ENCODE results near the gene TIAM2.

DNA sequence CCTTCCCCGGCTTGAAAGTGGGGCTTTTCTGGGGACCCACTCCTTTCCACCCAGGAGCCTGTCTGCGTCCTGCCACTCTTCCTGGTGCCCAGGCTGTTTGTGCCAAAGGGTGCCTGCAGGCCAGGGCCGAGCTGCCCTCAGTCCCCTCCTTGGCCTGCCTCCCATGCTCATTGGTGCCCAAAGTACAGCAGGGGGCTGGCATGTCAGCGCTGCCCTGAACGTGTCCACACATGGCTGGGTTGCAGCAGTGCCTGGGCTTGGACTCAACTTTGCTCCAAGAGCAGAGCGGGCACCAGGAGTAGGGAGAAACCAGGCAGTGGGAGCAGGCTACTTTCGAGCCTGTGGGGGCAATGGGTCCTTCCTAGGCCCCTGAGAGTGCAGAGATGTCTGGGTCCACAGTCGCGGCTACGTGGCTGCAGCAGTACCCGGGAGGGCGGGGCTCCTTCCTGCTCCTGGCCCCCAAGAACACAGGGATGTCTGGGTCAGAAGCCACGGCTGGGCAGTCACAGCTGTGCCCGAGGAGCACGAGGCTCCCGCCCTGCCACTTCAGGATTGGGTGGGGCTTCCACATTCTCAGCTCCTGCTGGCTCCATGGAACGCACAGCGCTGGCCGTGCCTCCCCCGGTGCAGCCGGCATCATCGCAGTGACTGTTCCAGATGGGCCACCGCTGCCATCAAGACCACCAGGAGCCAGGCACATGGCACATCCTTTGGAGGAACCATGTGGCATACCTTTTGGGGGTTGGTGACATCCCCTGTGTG, 218.7 kb downstream of the TIAM2 start:
- TF ChIP-seq, protein P1, sequence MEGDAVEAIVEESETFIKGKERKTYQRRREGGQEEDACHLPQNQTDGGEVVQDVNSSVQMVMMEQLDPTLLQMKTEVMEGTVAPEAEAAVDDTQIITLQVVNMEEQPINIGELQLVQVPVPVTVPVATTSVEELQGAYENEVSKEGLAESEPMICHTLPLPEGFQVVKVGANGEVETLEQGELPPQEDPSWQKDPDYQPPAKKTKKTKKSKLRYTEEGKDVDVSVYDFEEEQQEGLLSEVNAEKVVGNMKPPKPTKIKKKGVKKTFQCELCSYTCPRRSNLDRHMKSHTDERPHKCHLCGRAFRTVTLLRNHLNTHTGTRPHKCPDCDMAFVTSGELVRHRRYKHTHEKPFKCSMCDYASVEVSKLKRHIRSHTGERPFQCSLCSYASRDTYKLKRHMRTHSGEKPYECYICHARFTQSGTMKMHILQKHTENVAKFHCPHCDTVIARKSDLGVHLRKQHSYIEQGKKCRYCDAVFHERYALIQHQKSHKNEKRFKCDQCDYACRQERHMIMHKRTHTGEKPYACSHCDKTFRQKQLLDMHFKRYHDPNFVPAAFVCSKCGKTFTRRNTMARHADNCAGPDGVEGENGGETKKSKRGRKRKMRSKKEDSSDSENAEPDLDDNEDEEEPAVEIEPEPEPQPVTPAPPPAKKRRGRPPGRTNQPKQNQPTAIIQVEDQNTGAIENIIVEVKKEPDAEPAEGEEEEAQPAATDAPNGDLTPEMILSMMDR (IDR thresholded peaks at IDR 0.05): no peak
- no peak for TF ChIP-seq POLR2A (IDR thresholded peaks at IDR 0.05)

All from tibial nerve (tissue), 3 donors.